ENCODE measurements around the gene TBXA2R.

TBXA2R gene

DNA sequence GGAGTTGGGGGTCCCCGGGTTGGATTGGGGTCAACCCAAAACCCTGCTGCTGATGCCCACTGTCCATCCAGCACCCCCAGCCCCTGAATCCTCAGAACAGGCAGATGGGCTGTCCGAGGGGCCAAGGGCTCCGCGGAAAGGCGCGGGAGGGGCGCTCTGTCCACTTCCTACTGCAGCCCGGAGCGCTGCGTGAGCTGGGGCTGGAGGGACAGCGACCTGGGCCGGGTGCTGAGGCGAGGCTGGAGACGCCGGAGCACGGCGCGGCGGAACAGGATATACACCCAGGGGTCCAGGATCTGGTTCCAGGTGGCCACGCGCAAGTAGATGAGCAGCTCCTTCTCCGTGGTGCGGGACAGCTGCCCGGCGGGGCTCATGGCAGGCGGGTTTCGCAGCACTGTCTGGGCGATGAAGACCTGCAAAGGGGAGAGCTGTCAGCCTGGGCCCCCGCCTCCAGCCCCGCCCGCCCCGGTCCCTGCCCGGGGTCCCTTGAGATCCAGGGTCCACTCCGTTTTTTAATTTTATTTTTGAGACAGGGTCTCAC lies 11.1 kb downstream of the TBXA2R start:
- TF ChIP-seq, protein P1, sequence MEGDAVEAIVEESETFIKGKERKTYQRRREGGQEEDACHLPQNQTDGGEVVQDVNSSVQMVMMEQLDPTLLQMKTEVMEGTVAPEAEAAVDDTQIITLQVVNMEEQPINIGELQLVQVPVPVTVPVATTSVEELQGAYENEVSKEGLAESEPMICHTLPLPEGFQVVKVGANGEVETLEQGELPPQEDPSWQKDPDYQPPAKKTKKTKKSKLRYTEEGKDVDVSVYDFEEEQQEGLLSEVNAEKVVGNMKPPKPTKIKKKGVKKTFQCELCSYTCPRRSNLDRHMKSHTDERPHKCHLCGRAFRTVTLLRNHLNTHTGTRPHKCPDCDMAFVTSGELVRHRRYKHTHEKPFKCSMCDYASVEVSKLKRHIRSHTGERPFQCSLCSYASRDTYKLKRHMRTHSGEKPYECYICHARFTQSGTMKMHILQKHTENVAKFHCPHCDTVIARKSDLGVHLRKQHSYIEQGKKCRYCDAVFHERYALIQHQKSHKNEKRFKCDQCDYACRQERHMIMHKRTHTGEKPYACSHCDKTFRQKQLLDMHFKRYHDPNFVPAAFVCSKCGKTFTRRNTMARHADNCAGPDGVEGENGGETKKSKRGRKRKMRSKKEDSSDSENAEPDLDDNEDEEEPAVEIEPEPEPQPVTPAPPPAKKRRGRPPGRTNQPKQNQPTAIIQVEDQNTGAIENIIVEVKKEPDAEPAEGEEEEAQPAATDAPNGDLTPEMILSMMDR (IDR thresholded peaks at IDR 0.05; ENCODE audit: insufficient read depth, low read depth, low read length, missing control alignments), result no peak
- H3K4me3 ChIP-seq (ENCODE audit: low read length), result no peak overlapping the region
- no peak for DNase-seq (ENCODE audit: low read depth)

DNA sequence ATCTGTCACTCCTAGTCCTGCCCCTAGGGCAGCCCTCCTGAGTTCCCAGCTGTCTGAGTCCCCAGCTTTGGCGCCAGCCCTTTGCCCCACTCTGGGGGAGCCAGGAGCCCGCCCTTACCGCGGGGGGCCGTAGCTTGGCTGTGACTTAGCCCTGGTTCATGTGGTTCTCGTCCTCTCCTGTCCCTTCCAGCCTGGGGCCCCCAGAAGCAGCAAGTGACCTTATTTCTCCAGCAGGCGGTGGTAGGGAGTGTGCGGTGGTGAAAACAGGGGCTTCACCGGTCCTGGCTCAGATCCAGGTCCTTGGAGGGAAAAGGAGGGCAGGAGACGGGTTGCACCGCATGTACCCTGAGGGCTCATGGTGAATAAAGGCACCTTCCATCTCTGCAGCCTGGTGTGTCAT lies 13.5 kb downstream of the TBXA2R start:
- DNase-seq (ENCODE audit: low read depth), result no peak
- H3K4me3 ChIP-seq (ENCODE audit: low read length), result no peak overlapping the region
- TF ChIP-seq, protein P1 (IDR thresholded peaks at IDR 0.05; ENCODE audit: insufficient read depth, low read depth, low read length, missing control alignments), result no peak

DNA sequence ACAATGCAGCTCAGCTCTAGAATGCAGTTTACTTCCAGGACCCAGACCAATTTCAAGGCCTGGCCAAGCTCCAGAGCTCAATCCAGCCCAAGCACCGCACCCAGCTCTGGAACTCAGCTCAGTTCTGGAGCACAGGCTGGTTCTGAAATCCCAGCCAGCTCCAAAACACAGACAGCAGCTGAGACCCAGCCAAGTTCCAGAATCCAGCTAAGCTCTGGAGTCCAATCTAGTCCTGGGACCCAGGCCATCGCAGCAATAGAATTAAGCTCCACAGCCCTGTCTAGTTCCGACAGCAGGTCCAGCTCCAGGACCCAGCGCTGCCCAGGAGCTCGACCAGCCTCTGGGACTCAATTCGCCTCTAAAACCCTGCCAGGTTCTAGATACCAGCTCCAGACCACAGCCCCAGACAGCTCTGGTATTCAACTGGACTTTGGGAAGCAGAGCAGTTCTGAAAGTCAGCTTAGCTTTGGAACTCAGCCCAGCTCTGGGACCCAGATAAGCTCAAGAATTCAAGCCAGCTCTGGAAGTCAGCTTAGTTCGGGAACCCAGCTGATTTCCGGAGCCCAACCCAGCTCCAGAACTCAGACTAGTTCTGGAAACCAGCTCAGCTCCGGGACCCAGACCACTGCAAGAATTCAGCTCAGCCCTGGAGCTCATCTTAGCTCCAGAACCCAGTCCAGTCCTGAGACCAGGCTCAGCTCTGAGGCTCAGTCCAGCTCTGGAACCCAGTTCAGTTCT lies 14.6 kb downstream of the TBXA2R start:
- TF ChIP-seq, protein P1 (IDR thresholded peaks at IDR 0.05; ENCODE audit: insufficient read depth, low read depth, low read length, missing control alignments), result no peak
- H3K4me3 ChIP-seq (ENCODE audit: low read length), result no peak overlapping the region
- no peak for DNase-seq (ENCODE audit: low read depth)

DNA sequence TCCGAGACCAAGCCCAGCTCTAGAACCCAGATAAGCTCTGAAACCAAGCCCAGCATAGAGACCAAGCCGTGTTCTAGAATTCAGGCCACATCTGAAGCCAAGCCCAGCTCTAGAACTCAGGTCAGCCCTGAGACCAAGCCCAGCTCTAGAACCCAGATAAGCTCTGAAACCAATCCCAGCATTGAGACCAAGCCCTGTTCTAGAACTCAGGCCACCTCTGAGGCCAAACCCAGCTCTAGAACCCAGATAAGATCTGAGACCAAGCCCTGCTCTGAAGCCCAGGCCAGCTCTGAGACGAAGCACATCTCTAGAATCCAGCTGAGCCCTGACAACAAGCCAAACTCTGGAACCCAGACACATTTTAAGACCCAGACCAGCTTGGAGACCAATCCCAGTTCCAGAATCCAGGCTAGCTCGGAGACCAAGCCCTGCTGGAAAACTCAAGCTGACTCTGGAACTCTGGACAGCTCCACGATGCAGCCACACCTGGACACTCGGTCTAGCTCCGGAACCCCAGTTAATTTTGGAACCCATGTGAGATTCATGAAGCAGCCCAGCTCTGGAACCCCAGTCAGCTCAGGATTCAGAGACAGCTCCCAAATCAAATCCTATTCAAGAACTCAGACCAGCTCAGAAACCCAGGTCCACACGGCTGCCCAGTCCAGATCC lies 15.6 kb downstream of the TBXA2R start:
- no peak overlapping the region for H3K4me3 ChIP-seq (ENCODE audit: low read length)
- TF ChIP-seq, protein P1 (IDR thresholded peaks at IDR 0.05; ENCODE audit: insufficient read depth, low read depth, low read length, missing control alignments), result no peak
- no peak for DNase-seq (ENCODE audit: low read depth)

DNA sequence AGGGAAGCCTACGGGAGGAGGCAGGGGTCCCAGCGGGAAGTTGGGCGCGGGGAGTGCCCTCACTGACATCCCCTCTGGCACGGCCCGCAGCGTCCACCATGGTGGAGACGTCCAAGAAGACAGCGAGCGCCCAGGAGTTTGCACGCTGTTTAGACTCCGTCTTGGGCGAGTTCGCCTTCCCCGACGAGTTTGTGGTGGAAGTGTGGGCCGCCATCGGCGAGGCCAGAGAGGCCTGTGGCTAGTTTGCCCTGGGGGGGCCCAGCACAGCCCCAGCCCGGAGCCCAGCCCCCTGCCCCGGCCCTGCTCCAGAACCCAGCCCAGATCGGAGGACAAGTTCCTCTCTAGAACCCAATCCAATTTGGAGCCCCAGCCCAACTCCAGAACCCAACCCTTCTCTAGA lies 16.7 kb downstream of the TBXA2R start:
- no peak overlapping the region for H3K4me3 ChIP-seq (ENCODE audit: low read length)
- DNase-seq (ENCODE audit: low read depth), result no peak
- TF ChIP-seq, protein P1 (IDR thresholded peaks at IDR 0.05; ENCODE audit: insufficient read depth, low read depth, low read length, missing control alignments), result no peak

DNA sequence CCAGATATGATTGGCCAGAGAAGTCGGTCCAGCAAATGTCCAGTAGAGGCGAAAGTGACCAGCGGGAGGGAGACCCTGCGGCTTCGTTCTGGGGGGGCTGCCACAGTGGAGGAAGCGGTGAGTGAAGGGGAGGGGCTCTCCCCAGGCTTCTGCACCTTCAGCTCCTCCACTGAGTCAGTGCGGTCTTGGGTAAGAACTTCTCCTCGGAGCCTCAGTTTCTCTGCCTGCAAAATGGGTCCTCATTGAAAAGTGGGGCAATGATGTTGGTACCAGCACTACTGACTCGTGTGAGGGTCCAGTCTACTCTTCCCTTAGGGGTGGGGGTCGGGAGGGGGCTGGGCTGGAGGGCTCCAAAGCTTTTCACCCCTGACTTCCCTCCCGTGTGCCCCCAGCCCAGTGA lies 17.2 kb downstream of the TBXA2R start:
- no peak for DNase-seq (ENCODE audit: low read depth)
- H3K4me3 ChIP-seq (ENCODE audit: low read length), result no peak overlapping the region
- TF ChIP-seq, protein P1 (IDR thresholded peaks at IDR 0.05; ENCODE audit: insufficient read depth, low read depth, low read length, missing control alignments), result no peak

Data from epithelial cell of esophagus (primary cell).